Measurements from ENCODE around the gene EEF1AKMT4.

EEF1AKMT4 gene

GRCh38 chr3:184239221-184239620 is 10.3 kb upstream of the EEF1AKMT4 start:
- no peak for DNase-seq (ENCODE audit: low read depth)
- no peak for TF ChIP-seq CTCF (conservative IDR thresholded peaks at IDR 0.05; ENCODE audit: control insufficient read depth, insufficient read depth, low read depth, low read length)
- H3K4me3 ChIP-seq (ENCODE audit: control insufficient read depth, low read depth, low read length) = no peak overlapping the region

- TF ChIP-seq CTCF (conservative IDR thresholded peaks at IDR 0.05; ENCODE audit: control insufficient read depth, insufficient read depth, low read depth, low read length) = no peak
- no peak for DNase-seq (ENCODE audit: low read depth)
- no peak overlapping the region for H3K4me3 ChIP-seq (ENCODE audit: control insufficient read depth, low read depth, low read length)
These were observed 9.8 kb upstream of the EEF1AKMT4 start for GRCh38 chr3:184239708-184240107.

GRCh38 chr3:184240384-184241140 is 8.9 kb upstream of the EEF1AKMT4 start:
- DNase-seq (ENCODE audit: low read depth) = peak; percentile 30
- no peak overlapping the region for H3K4me3 ChIP-seq (ENCODE audit: control insufficient read depth, low read depth, low read length)
- TF ChIP-seq CTCF (conservative IDR thresholded peaks at IDR 0.05; ENCODE audit: control insufficient read depth, insufficient read depth, low read depth, low read length) = peak; percentile 2

DNA sequence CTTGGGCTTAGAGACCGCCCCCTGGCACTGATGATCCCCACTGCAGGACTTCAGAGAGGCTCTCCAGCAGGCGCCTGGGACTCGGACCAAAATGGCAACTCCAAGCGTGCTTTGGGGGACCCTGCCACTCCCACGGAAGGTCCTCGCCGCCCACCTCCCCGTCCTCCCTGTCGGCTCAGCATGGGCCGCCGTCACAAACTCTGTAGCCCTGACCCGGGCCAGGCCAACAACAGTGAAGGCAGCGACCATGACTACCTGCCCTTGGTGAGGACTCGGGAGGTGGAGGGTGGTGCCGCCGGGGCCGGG is 8.4 kb upstream of the EEF1AKMT4 start:
- no peak for TF ChIP-seq CTCF (conservative IDR thresholded peaks at IDR 0.05; ENCODE audit: control insufficient read depth, insufficient read depth, low read depth, low read length)
- DNase-seq (ENCODE audit: low read depth) = no peak
- H3K4me3 ChIP-seq (ENCODE audit: control insufficient read depth, low read depth, low read length) = no peak overlapping the region

DNA sequence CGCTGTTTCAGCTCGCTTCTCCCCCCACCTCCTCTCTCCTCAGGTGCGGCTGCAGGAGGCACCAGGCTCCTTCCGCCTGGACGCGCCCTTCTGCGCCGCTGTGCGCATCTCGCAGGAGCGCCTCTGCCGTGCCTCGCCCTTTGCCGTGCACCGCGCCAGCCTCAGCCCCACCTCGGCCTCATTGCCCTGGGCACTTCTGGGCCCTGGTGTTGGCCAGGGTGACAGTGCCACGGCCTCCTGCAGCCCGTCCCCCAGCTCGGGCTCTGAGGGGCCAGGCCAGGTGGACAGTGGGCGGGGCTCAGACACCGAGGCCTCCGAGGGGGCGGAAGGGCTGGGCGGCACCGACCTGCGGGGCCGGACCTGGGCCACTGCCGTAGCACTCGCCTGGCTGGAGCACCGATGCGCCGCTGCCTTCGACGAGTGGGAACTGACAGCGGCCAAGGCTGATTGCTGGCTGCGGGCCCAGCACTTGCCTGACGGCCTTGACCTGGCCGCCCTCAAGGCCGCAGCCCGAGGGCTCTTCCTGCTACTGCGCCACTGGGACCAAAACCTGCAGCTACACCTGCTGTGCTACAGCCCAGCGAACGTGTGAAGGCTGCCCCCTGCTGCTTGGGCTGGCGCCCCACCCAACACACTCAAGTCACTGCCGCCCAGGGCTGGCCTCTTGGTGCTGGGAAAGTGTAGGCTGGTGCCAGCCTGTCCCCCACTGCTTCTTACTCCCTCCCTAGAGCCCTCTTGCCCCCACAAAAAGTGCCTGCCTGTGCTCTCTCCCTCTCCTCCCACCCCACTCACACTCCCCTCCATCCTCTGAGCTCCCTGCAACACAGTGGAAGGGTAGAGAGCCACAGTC is 7.8 kb upstream of the EEF1AKMT4 start:
- peak; percentile 33 for DNase-seq (ENCODE audit: low read depth)
- H3K4me3 ChIP-seq (ENCODE audit: control insufficient read depth, low read depth, low read length) = no peak overlapping the region
- TF ChIP-seq CTCF (conservative IDR thresholded peaks at IDR 0.05; ENCODE audit: control insufficient read depth, insufficient read depth, low read depth, low read length) = peak; percentile 40

DNA sequence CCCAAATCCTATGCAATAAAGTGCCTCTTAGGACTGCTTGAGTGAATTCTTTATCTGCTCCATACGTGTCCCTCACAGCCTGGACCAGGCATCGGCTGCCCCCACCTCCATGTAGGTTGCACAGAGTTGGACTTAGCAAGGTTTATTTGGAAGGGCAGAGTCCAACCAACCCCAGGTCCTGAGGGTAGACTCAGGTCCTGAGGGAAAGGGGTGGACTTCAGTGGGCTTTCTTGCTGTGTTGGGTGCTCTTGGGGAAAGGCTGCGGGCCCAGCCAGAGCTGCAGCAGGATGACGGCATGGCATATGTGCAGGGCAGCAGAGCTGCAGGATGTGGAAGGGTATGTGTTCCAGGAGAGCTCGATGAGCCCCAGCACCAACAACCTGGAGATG is 7.2 kb upstream of the EEF1AKMT4 start:
- DNase-seq (ENCODE audit: low read depth) = no peak
- no peak overlapping the region for H3K4me3 ChIP-seq (ENCODE audit: control insufficient read depth, low read depth, low read length)
- no peak for TF ChIP-seq CTCF (conservative IDR thresholded peaks at IDR 0.05; ENCODE audit: control insufficient read depth, insufficient read depth, low read depth, low read length)

Measured in fibroblast of mammary gland (primary cell).